PC-3 (cell line): ENCODE data around the gene CALB2. TPM values are rescaled to one million over a fixed set of nuclear protein-coding genes. Genes with fewer than 3 reads are reported as not detected.

ENCODE experiments used
- ATAC-seq: fragments of 200-7000 bp; cut with Tn5 transposase; 2 replicates; pipeline ENCODE4 v1.9.1; 2020; ENCODE audit warnings: mild to moderate bottlenecking, moderate library complexity
- BruUV-seq: library from RNA; stranded (reverse); fragments of 400-500 nt; replicated peaks from 2 replicates; lab custom pipeline; 2021; lab: Mats Ljungman, UMichigan
- CTCF ChIA-PET: fragments of 300-600 bp; sonication (Branson Sonifier 250); formaldehyde crosslinking; loops from one replicate; lab custom pipeline; 2022; ENCODE audit warnings: antibody characterized with exemption; lab: Charles Lee
- POLR2A ChIA-PET: fragments of 300-600 bp; sonication (Branson Sonifier 250); formaldehyde crosslinking; loops from one replicate; lab custom pipeline; 2022; ENCODE audit warnings: antibody characterized with exemption; ENCODE audit not compliant: unreplicated experiment; lab: Charles Lee
- DNase-seq: peaks from one replicate; pipeline ENCODE4 v3.0.0-alpha.2; 2015
- H2AFZ ChIP-seq: fragments of 300-600 bp; sonication (generic); 2 replicates; pipeline ENCODE4 v1.6.0; 2016; ENCODE audit warnings: antibody characterized with exemption, low read length
- H3F3A ChIP-seq: fragments of 300-600 bp; sonication (generic); one replicate; pipeline ENCODE4 v1.6.0; 2017; ENCODE audit warnings: antibody characterized with exemption, low read length, control low read depth, mild to moderate bottlenecking; ENCODE audit not compliant: unreplicated experiment
- H3K27ac ChIP-seq: fragments of 300-600 bp; sonication (generic); 2 replicates; pipeline ENCODE4 v1.5.1; 2016; ENCODE audit warnings: mild to moderate bottlenecking, low read length
- H3K27me3 ChIP-seq: fragments of 300-600 bp; sonication (generic); 2 replicates; pipeline ENCODE4 v1.6.1; 2016; ENCODE audit warnings: low read length, mixed read lengths
- H3K36me3 ChIP-seq: fragments of 300-600 bp; sonication (generic); 2 replicates; pipeline ENCODE4 v1.6.1; 2016; ENCODE audit warnings: low read depth, mixed run types, low read length, mixed read lengths
- H3K4me1 ChIP-seq: fragments of 300-600 bp; sonication (generic); 2 replicates; pipeline ENCODE4 v1.5.1; 2016; ENCODE audit warnings: low read length; ENCODE audit not compliant: insufficient read depth
- H3K4me2 ChIP-seq: fragments of 300-600 bp; sonication (generic); 2 replicates; pipeline ENCODE4 v1.6.0; 2016; ENCODE audit warnings: low read length
- H3K4me3 ChIP-seq: fragments of 300-600 bp; sonication (generic); 2 replicates; pipeline ENCODE4 v1.5.1; 2016; ENCODE audit warnings: mild to moderate bottlenecking, low read length, mixed read lengths
- H3K79me2 ChIP-seq: fragments of 300-600 bp; sonication (generic); 2 replicates; pipeline ENCODE4 v1.6.1; 2017; ENCODE audit warnings: low read length, mixed read lengths
- H3K9ac ChIP-seq: fragments of 300-600 bp; sonication (generic); 2 replicates; pipeline ENCODE4 v1.6.0; 2016; ENCODE audit warnings: mild to moderate bottlenecking, low read length
- H3K9me2 ChIP-seq: fragments of 300-600 bp; sonication (generic); replicated peaks from 2 replicates; pipeline ENCODE4 v1.6.1; 2016; ENCODE audit warnings: mixed run types, low read length, mixed read lengths
- H3K9me3 ChIP-seq: fragments of 300-600 bp; sonication (generic); 2 replicates; pipeline ENCODE4 v1.6.1; 2016; ENCODE audit warnings: low read length, mixed read lengths
- H4K20me1 ChIP-seq: fragments of 300-600 bp; sonication (generic); 2 replicates; pipeline ENCODE4 v1.6.1; 2016; ENCODE audit warnings: low read length, mixed read lengths
- EZH2 ChIP-seq: fragments of 300-600 bp; sonication (generic); IDR thresholded peaks from one replicate; pipeline ENCODE4 v1.6.1; 2017; ENCODE audit warnings: antibody characterized with exemption, mild to moderate bottlenecking, low read length; ENCODE audit not compliant: unreplicated experiment
- EZH2phosphoT487 ChIP-seq: fragments of 300-600 bp; sonication (generic); IDR thresholded peaks from 2 replicates; pipeline ENCODE4 v1.6.1; 2018; ENCODE audit warnings: mild to moderate bottlenecking, antibody characterized with exemption, low read length, borderline replicate concordance
- intact Hi-C: fragments of 100-400 bp; cut with micrococcal nuclease; formaldehyde crosslinking; loops from 2 replicates; pipeline ENCODE4 v1.9.0; 2023
- total RNA-seq: library from RNA; depleted of rRNA; stranded (reverse); fragments of >200 nt; gene quantifications from 2 replicates; pipeline ENCODE4 v1.2.3, GENCODE V29; 2014
- TF ChIP-seq, protein P1 (sequence below): fragments of 300-600 bp; sonication (generic); conservative IDR thresholded peaks from 2 replicates; pipeline ENCODE4 v1.5.1; 2017; ENCODE audit warnings: antibody characterized with exemption, low read depth, mild to moderate bottlenecking, low read length

CALB2 gene
- total RNA-seq, 1 experiment from 2014 or later: 0.47 TPM

DNA sequence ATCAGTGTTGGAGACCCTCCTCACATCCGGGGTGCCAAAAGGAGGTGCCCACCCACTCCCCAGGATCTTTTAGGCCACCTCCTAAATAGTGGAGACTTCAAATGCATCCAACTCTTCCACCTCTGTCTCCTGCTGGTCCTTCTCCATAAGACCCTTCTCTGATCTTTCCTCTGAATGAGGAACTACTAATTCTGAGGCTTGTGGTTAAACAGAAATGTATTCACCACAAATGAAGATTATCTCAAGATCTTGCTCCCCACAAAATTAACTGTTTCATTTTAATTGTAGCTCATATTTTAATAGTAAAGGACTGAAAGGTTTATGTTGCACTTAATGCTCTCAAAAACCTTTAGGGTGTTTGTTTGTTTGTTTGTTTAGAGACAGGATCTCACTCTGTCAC, 49.2 kb downstream of the CALB2 start:
- TF ChIP-seq EZH2phosphoT487 (no peak), EZH2 (no peak)
- TF ChIP-seq, protein P1, sequence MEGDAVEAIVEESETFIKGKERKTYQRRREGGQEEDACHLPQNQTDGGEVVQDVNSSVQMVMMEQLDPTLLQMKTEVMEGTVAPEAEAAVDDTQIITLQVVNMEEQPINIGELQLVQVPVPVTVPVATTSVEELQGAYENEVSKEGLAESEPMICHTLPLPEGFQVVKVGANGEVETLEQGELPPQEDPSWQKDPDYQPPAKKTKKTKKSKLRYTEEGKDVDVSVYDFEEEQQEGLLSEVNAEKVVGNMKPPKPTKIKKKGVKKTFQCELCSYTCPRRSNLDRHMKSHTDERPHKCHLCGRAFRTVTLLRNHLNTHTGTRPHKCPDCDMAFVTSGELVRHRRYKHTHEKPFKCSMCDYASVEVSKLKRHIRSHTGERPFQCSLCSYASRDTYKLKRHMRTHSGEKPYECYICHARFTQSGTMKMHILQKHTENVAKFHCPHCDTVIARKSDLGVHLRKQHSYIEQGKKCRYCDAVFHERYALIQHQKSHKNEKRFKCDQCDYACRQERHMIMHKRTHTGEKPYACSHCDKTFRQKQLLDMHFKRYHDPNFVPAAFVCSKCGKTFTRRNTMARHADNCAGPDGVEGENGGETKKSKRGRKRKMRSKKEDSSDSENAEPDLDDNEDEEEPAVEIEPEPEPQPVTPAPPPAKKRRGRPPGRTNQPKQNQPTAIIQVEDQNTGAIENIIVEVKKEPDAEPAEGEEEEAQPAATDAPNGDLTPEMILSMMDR: no peak
- ATAC-seq (no peak), DNase-seq (no peak)
- Histone ChIP-seq H3K4me3 (no peak overlapping the region), H3F3A (no peaks in the 10 kb centered on the region), H2AFZ (no peak overlapping the region), H3K9ac (no peak overlapping the region), H3K27me3 (peaks cover 20% of the 10 kb centered on the region), H3K79me2 (no peaks in the 10 kb centered on the region), H3K4me1 (no peaks in the 10 kb centered on the region), H4K20me1 (no peaks in the 10 kb centered on the region), H3K4me2 (no peak overlapping the region), H3K36me3 (no peaks in the 10 kb centered on the region; the same call in 1 of the 2 replicates), H3K9me2 (no peaks in the 10 kb centered on the region), H3K9me3 (no peaks in the 10 kb centered on the region), H3K27ac (no peak overlapping the region)
- BruUV-seq: no TSS peak
- CTCF ChIA-PET: no interaction called here
- intact Hi-C loops: no loop called here
- POLR2A ChIA-PET: no interaction called here

DNA sequence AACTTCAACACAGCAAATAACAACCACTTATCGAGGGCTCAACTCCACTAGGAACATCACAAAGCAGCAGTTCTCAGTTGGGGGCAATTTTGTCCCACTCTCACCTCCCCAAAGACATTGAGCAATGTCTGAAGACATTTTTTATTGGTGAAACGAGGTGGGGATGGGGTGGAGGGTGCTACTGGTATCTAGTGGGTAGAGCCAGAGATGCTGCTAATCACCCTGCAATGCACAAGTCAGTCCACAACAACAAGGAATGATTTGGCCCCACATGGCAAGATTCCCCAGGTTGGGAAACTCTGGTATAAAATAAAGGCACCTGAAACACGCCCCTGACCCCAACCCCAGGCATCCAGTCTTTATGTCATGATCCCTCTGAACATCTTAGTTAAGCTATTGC, 50.0 kb downstream of the CALB2 start:
- Histone ChIP-seq H3K4me1 (no peaks in the 10 kb centered on the region), H3K36me3 (no peaks in the 10 kb centered on the region; the same call in 1 of the 2 replicates), H3K9ac (no peak overlapping the region), H2AFZ (no peak overlapping the region), H3K27me3 (peaks cover 20% of the 10 kb centered on the region), H3K9me2 (no peaks in the 10 kb centered on the region), H3K79me2 (no peaks in the 10 kb centered on the region), H3K27ac (no peak overlapping the region), H3K4me3 (no peak overlapping the region), H3F3A (no peaks in the 10 kb centered on the region), H3K9me3 (no peaks in the 10 kb centered on the region), H4K20me1 (no peaks in the 10 kb centered on the region), H3K4me2 (no peak overlapping the region)
- CTCF ChIA-PET: no interaction called here
- DNase-seq (no peak), ATAC-seq (no peak)
- POLR2A ChIA-PET: no interaction called here
- intact Hi-C loops: no loop called here
- TF ChIP-seq EZH2 (no peak), EZH2phosphoT487 (no peak)
- TF ChIP-seq, protein P1: no peak
- no TSS peak for BruUV-seq

DNA sequence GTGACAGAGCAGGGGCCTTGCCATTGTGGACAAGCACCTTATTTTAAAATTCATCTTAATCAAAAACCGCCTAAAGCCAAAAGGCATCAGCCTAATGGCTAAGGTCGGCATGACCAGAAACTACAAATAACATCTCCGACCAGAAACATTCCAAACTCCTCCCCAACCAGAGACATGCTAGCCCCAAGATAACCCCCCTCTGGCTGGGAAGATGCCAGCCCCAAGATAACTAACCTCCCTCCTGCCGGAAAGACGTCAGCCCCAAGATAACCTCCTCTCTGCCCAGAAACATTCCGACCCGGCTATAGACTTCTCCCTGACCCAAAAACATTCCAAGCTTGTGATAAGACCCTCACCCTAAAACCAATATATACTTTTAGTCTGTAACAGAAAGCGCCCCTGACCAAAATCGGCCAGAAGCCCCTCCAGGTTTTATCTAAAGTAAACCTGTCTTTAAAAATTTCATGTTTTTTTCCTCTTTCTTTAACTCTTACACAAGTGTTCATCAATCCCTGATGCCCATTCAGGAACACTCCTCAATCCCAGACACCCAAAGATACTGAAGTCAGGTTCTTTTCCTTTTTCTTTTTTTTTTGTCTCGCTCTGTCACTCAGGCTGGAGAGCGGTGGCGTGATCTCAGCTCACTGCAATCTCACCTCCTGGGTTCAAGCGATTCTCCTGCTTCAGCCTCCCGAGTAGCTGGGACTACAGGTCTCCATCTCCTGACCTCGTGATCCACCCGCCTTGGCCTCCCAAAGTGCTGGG, 50.7 kb downstream of the CALB2 start:
- DNase-seq (no peak), ATAC-seq (no peak)
- Histone ChIP-seq H4K20me1 (no peaks in the 10 kb centered on the region), H2AFZ (no peak overlapping the region), H3K9me3 (no peaks in the 10 kb centered on the region), H3K36me3 (no peaks in the 10 kb centered on the region; the same call in 1 of the 2 replicates), H3K9ac (no peak overlapping the region), H3K4me2 (no peak overlapping the region), H3K27me3 (peaks cover 20% of the 10 kb centered on the region), H3F3A (no peaks in the 10 kb centered on the region), H3K79me2 (no peaks in the 10 kb centered on the region), H3K27ac (no peak overlapping the region), H3K4me1 (no peaks in the 10 kb centered on the region), H3K4me3 (no peak overlapping the region), H3K9me2 (no peaks in the 10 kb centered on the region)
- no TSS peak for BruUV-seq
- CTCF ChIA-PET: no interaction called here
- no peak for TF ChIP-seq EZH2phosphoT487
- TF ChIP-seq EZH2: no peak
- TF ChIP-seq, protein P1: no peak
- intact Hi-C loops: no loop called here
- POLR2A ChIA-PET: no interaction called here
